Neuron (in vitro differentiated cells): Measurements from ENCODE around the gene THADA.
"Not testable (repeated sequence)": the region's sequence is repeated elsewhere in the genome, so short reads cannot be mapped to it uniquely, and the experiment has no call there.

Experiments
- H2AFZ ChIP-seq: one replicate; pipeline ENCODE4 v1.6.1; 2013; ENCODE audit warnings: low read depth, mild to moderate bottlenecking, inconsistent platforms, low read length, moderate library complexity
- H3K27me3 ChIP-seq: one replicate; pipeline ENCODE4 v1.6.1; 2013; ENCODE audit warnings: low read length; ENCODE audit not compliant: insufficient read depth
- H3K36me3 ChIP-seq: one replicate; pipeline ENCODE4 v1.6.1; 2013; ENCODE audit warnings: low read length; ENCODE audit not compliant: insufficient read depth
- H3K4me1 ChIP-seq: one replicate; pipeline ENCODE4 v1.6.1; 2013; ENCODE audit warnings: low read length; ENCODE audit not compliant: insufficient read depth
- H3K4me3 ChIP-seq: 2 replicates; pipeline ENCODE4 v1.5.1; 2013; ENCODE audit warnings: mild to moderate bottlenecking, low read length, moderate library complexity
- H3K9me3 ChIP-seq: one replicate; pipeline ENCODE4 v1.6.1; 2013; ENCODE audit warnings: low read length

THADA gene

GRCh38 chr2:43391201-43391877 is 204.5 kb downstream of the THADA start:
- H3K4me1 ChIP-seq, result no peaks in the 10 kb centered on the region
- peaks cover 4% of the 10 kb centered on the region for H3K36me3 ChIP-seq
- H3K9me3 ChIP-seq, result no peaks in the 10 kb centered on the region
- no peaks in the 10 kb centered on the region for H3K27me3 ChIP-seq
- H3K4me3 ChIP-seq, result no peak overlapping the region
- no peak overlapping the region for H2AFZ ChIP-seq

- Histone ChIP-seq H2AFZ (no peak overlapping the region), H3K9me3 (no peaks in the 10 kb centered on the region), H3K36me3 (peaks cover 2% of the 10 kb centered on the region), H3K4me1 (no peaks in the 10 kb centered on the region), H3K27me3 (no peaks in the 10 kb centered on the region), H3K4me3 (no peak overlapping the region)
Observed at GRCh38 chr2:43389581-43390466, 206.0 kb downstream of the THADA start.

GRCh38 chr2:43388371-43388770 is 207.5 kb downstream of the THADA start:
- H3K4me1 ChIP-seq, result no peaks in the 10 kb centered on the region
- no peak overlapping the region for H3K4me3 ChIP-seq
- no peaks in the 10 kb centered on the region for H3K27me3 ChIP-seq
- H3K36me3 ChIP-seq, result peaks cover 2% of the 10 kb centered on the region
- H2AFZ ChIP-seq, result no peak overlapping the region
- no peaks in the 10 kb centered on the region for H3K9me3 ChIP-seq

DNA sequence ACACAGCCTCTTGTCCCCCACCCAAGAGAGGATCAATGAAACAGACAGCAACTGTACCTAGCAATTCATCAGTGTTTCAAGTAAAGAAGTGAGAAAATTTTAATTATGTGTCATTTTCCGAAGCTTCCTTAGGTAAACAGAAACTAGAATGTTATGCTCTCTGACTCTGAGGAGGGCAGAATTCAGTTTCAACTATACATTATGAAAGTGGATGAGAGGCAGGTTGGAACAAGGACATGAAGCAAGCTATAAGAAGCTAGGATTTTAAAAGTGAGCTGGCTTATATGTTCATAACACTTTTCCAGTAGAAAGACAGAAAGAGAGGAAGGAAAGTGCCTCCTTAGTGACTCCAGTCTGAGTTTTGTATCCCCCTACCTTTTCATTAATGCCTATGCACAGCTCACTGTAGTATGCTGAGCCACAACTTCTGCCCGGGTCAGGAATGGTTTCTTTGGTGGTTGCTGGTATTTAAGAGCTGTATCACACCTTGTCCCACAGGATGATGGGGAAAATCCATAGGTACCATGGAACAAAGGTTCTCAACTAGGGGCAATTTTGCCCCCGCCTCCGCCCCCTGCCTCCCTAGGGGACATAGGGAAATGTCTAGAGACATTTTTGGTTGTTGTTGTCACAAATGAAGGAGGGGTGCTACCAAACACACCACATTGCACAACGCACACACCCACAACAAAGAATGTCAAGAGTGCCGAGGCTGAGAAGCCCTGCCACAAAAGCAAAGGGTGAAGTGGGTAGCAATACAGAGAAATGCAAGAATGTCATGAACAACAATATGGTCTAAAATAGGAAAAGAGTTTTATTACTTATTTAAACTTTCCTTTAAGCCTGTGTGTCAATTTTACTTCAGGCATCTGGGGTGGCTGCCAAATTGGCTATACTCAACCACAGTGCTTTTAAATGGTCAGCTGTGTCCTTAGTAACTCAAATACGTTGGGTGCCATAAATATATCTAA is 208.5 kb downstream of the THADA start:
- Histone ChIP-seq H3K9me3 (no peaks in the 10 kb centered on the region), H3K4me3 (no peak overlapping the region), H2AFZ (no peak overlapping the region), H3K27me3 (no peaks in the 10 kb centered on the region), H3K4me1 (no peaks in the 10 kb centered on the region), H3K36me3 (no peaks in the 10 kb centered on the region)

- not testable (repeated sequence) for H3K36me3 ChIP-seq, H2AFZ ChIP-seq, H3K27me3 ChIP-seq, H3K4me3 ChIP-seq, H3K9me3 ChIP-seq, H3K4me1 ChIP-seq
Observed at GRCh38 chr2:43386679-43387078, 209.2 kb downstream of the THADA start.

GRCh38 chr2:43384143-43384542 is 211.7 kb downstream of the THADA start:
- no peaks in the 10 kb centered on the region for H3K27me3 ChIP-seq
- H3K9me3 ChIP-seq, result no peaks in the 10 kb centered on the region
- H3K4me1 ChIP-seq, result no peaks in the 10 kb centered on the region
- H3K4me3 ChIP-seq, result no peak overlapping the region
- H3K36me3 ChIP-seq, result no peaks in the 10 kb centered on the region
- H2AFZ ChIP-seq, result no peak overlapping the region

DNA sequence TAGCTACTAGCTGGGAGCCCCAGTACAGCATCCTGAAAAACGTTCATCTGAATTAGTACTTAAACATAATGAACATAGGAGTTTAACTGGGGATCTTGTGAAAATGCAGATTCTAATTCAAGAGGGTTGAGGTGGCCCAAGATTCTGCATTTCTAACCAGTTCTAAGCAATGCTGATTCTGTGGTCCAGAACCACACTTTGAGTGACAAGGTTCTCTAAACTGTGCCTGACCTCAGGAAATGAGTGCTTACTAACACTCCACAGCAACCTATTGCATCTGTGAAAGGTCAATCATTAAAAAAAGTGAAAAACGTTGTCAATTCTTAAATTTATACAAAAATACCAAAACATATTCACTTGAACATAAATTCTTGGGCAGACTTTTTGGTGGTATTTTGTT is 212.3 kb downstream of the THADA start:
- H3K4me1 ChIP-seq, result no peaks in the 10 kb centered on the region
- no peaks in the 10 kb centered on the region for H3K9me3 ChIP-seq
- H2AFZ ChIP-seq, result no peak overlapping the region
- no peaks in the 10 kb centered on the region for H3K27me3 ChIP-seq
- no peaks in the 10 kb centered on the region for H3K36me3 ChIP-seq
- H3K4me3 ChIP-seq, result no peak overlapping the region

GRCh38 chr2:43379494-43379893 is 216.3 kb downstream of the THADA start:
- Histone ChIP-seq H2AFZ (no peak overlapping the region), H3K9me3 (no peaks in the 10 kb centered on the region), H3K4me1 (no peaks in the 10 kb centered on the region), H3K27me3 (no peaks in the 10 kb centered on the region), H3K4me3 (no peak overlapping the region), H3K36me3 (no peaks in the 10 kb centered on the region)

DNA sequence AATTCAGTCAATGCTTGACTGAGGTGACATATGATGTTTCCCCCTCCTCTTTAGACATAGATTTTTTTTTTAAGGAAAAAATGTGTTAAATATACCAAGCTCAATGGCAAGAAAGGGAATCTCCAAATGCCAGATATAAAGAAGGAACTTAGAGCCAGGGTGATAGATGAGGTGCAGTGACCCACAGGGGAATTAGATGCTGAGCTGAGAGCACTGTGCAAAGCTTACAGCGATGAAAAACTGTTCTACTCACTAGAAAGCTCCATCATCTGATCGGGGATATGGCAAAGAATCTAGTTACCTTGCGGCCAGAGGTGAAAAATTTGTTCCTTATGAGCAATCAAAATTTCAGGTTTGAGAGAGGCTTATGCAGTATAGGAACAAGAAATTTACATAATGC is 218.5 kb downstream of the THADA start:
- Histone ChIP-seq H3K9me3 (no peaks in the 10 kb centered on the region), H2AFZ (no peak overlapping the region), H3K4me3 (no peak overlapping the region), H3K27me3 (no peaks in the 10 kb centered on the region), H3K36me3 (no peaks in the 10 kb centered on the region), H3K4me1 (no peaks in the 10 kb centered on the region)

- Histone ChIP-seq H3K9me3 (no peaks in the 10 kb centered on the region), H3K36me3 (no peaks in the 10 kb centered on the region), H3K4me1 (peaks cover 5% of the 10 kb centered on the region), H3K4me3 (no peak overlapping the region), H2AFZ (no peak overlapping the region), H3K27me3 (no peaks in the 10 kb centered on the region)
Observed at GRCh38 chr2:43376523-43377198, 219.2 kb downstream of the THADA start.

- H3K36me3 ChIP-seq, result no peaks in the 10 kb centered on the region
- H3K27me3 ChIP-seq, result no peaks in the 10 kb centered on the region
- H3K4me3 ChIP-seq, result no peak overlapping the region
- peaks cover 12% of the 10 kb centered on the region for H3K4me1 ChIP-seq
- no peaks in the 10 kb centered on the region for H3K9me3 ChIP-seq
- no peak overlapping the region for H2AFZ ChIP-seq
Observed at GRCh38 chr2:43375746-43376522, 219.9 kb downstream of the THADA start.
